HEK293 (cell line): ENCODE data around the gene NFIB.

Experiments
- CTCF ChIA-PET: fragments of 350-600 bp; formaldehyde crosslinking; extraction: SDS; loops from one replicate; lab custom pipeline; 2021; ENCODE audit warnings: antibody characterized with exemption; lab: Yijun Ruan, JAX
- POLR2A ChIA-PET: fragments of 300-600 bp; formaldehyde crosslinking; extraction: SDS; loops from one replicate; lab custom pipeline; 2020; ENCODE audit warnings: antibody characterized with exemption, inconsistent platforms; lab: Yijun Ruan, JAX
- H3K27ac ChIP-seq: fragments of 200-500 bp; sonication (Bioruptor generic); 2 replicates; pipeline ENCODE4 v1.5.1; 2014; ENCODE audit warnings: low read depth, low read length, control low read depth, inconsistent platforms; ENCODE audit errors: extremely low read depth
- H3K36me3 ChIP-seq, 2 experiments: fragments of 200-500 bp in 1 of 2; sonication (Bioruptor generic) in 1 of 2; 1 replicate in 1 of 2; 2 replicates in 1 of 2; pipeline ENCODE4 v1.5.1; 2014 to 2017; ENCODE audit warnings: inconsistent platforms in 2 of 2, low read length in 2 of 2; ENCODE audit not compliant: control insufficient read depth in 2 of 2, insufficient read depth in 1 of 2
- H3K4me1 ChIP-seq: fragments of 200-500 bp; sonication (Bioruptor generic); 2 replicates; pipeline ENCODE4 v1.5.1; 2014; ENCODE audit warnings: mild to moderate bottlenecking, low read length, inconsistent platforms; ENCODE audit not compliant: control insufficient read depth, insufficient read depth
- H3K4me3 ChIP-seq: 2 replicates; pipeline ENCODE4 v1.5.1; 2011; ENCODE audit warnings: low read depth, mild to moderate bottlenecking, control low read depth, low read length, moderate library complexity
- H3K9me3 ChIP-seq: fragments of 200-500 bp; sonication (Bioruptor generic); 2 replicates; pipeline ENCODE4 v1.5.1; 2014; ENCODE audit warnings: low read depth, low read length, inconsistent platforms; ENCODE audit not compliant: control insufficient read depth, insufficient read depth
- BCL11A ChIP-seq: fragments of 450-650 bp; formaldehyde crosslinking; IDR thresholded peaks from 2 replicates; pipeline ENCODE4 v1.5.1; 2016; ENCODE audit warnings: low read depth, missing biosample characterization, missing genetic modification characterization
- EGR2 ChIP-seq: fragments of 450-650 bp; formaldehyde crosslinking; IDR thresholded peaks from 2 replicates; pipeline ENCODE4 v1.5.1; 2016; ENCODE audit warnings: low read depth, missing biosample characterization, missing genetic modification characterization
- HOXC10 ChIP-seq: sonication (generic); formaldehyde crosslinking; IDR thresholded peaks from 2 replicates; pipeline ENCODE4 v1.8.1; 2023; ENCODE audit warnings: mild to moderate bottlenecking, missing genetic modification reagents
- HOXD13 ChIP-seq: sonication (generic); formaldehyde crosslinking; IDR thresholded peaks from 2 replicates; pipeline ENCODE4 v1.8.0; 2022; ENCODE audit warnings: missing genetic modification reagents, borderline replicate concordance
- PRDM10 ChIP-seq: fragments of 450-650 bp; formaldehyde crosslinking; IDR thresholded peaks from 2 replicates; pipeline ENCODE4 v1.5.1; 2016; ENCODE audit warnings: missing biosample characterization, missing genetic modification characterization
- TCF7L2 ChIP-seq: IDR thresholded peaks from 2 replicates; pipeline ENCODE4 v1.6.1; 2011; ENCODE audit warnings: low read depth, mild to moderate bottlenecking, inconsistent platforms, low read length, moderate library complexity, borderline replicate concordance
- WT1 ChIP-seq: fragments of 450-650 bp; formaldehyde crosslinking; IDR thresholded peaks from 2 replicates; pipeline ENCODE4 v1.5.1; 2016; ENCODE audit warnings: missing biosample characterization, missing genetic modification characterization
- ZBTB20 ChIP-seq: fragments of 450-650 bp; formaldehyde crosslinking; IDR thresholded peaks from 2 replicates; pipeline ENCODE4 v1.5.1; 2016; ENCODE audit warnings: missing biosample characterization, missing genetic modification characterization
- ZNF133 ChIP-seq: fragments of 450-650 bp; formaldehyde crosslinking; IDR thresholded peaks from 2 replicates; pipeline ENCODE4 v1.5.1; 2016; ENCODE audit warnings: missing biosample characterization, missing genetic modification characterization
- ZNF174 ChIP-seq: fragments of 450-650 bp; formaldehyde crosslinking; IDR thresholded peaks from 2 replicates; pipeline ENCODE4 v1.5.0; 2017; ENCODE audit warnings: missing biosample characterization, mild to moderate bottlenecking, missing genetic modification characterization
- ZNF23 ChIP-seq: fragments of 450-650 bp; formaldehyde crosslinking; IDR thresholded peaks from 2 replicates; pipeline ENCODE4 v1.5.1; 2016; ENCODE audit warnings: missing biosample characterization, missing genetic modification characterization, borderline replicate concordance
- ZNF26 ChIP-seq: fragments of 450-650 bp; formaldehyde crosslinking; IDR thresholded peaks from 2 replicates; pipeline ENCODE4 v1.5.1; 2016; ENCODE audit warnings: missing biosample characterization, missing genetic modification characterization
- ZNF37A ChIP-seq: fragments of 450-650 bp; IDR thresholded peaks from 2 replicates; pipeline ENCODE4 v1.5.1; 2018; ENCODE audit warnings: missing biosample characterization, missing genetic modification characterization
- ZNF394 ChIP-seq: fragments of 450-650 bp; formaldehyde crosslinking; IDR thresholded peaks from 2 replicates; pipeline ENCODE4 v1.5.1; 2016; ENCODE audit warnings: missing biosample characterization, missing genetic modification characterization, mild to moderate bottlenecking, moderate library complexity, borderline replicate concordance
- ZNF449 ChIP-seq: fragments of 450-650 bp; formaldehyde crosslinking; IDR thresholded peaks from 2 replicates; pipeline ENCODE4 v1.5.1; 2017; ENCODE audit warnings: missing biosample characterization, mild to moderate bottlenecking, missing genetic modification characterization, moderate library complexity
- ZNF514 ChIP-seq: fragments of 450-650 bp; formaldehyde crosslinking; IDR thresholded peaks from 2 replicates; pipeline ENCODE4 v1.5.1; 2016; ENCODE audit warnings: missing biosample characterization, missing genetic modification characterization
- ZNF530 ChIP-seq: fragments of 450-650 bp; formaldehyde crosslinking; IDR thresholded peaks from 2 replicates; pipeline ENCODE4 v1.5.1; 2016; ENCODE audit warnings: low read depth, missing biosample characterization, missing genetic modification characterization
- ZNF548 ChIP-seq: fragments of 450-650 bp; formaldehyde crosslinking; IDR thresholded peaks from 2 replicates; pipeline ENCODE4 v1.5.1; 2016; ENCODE audit warnings: missing biosample characterization, missing genetic modification characterization
- ZNF623 ChIP-seq: fragments of 450-650 bp; formaldehyde crosslinking; IDR thresholded peaks from 2 replicates; pipeline ENCODE4 v1.5.1; 2016; ENCODE audit warnings: missing biosample characterization, missing genetic modification characterization
- ZNF791 ChIP-seq: fragments of 450-650 bp; formaldehyde crosslinking; IDR thresholded peaks from 2 replicates; pipeline ENCODE4 v1.5.1; 2016; ENCODE audit warnings: missing biosample characterization, missing genetic modification characterization
- TF ChIP-seq, protein P1 (sequence below): fragments of 450-650 bp; formaldehyde crosslinking; IDR thresholded peaks from 2 replicates; pipeline ENCODE4 v1.5.1; 2016; ENCODE audit warnings: missing biosample characterization, missing genetic modification characterization

Gene NFIB

DNA sequence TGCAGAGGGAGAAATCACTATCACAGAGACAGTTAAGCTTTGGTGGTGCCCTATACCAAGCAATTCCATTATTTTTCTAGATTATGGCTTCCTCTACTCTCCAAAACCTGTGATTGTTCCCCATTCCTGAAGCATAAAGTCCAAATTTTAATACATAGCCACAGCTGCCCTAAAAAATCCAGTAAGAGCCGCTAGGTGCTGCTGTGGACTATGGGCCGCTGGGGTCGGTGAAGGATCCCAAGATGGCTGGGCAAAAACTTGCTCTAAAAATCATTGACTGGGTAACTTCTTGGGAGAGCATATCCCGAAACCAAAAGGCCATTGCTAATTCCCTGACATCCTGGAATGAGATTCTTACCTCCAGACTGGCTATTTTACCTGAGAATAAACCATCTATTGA is 245.3 kb downstream of the NFIB start:
- TF ChIP-seq PRDM10 (tag by site-specific recombination), result no peak
- TF ChIP-seq ZNF548, result no peak
- TF ChIP-seq WT1 (tag by site-specific recombination), result no peak
- no peak for TF ChIP-seq ZNF174 (tag by site-specific recombination)
- TF ChIP-seq ZNF623 (tag by site-specific recombination), result no peak
- TF ChIP-seq ZNF37A (tag by site-specific recombination), result no peak
- TF ChIP-seq, all 188 proteins: peak for 0
- POLR2A ChIA-PET, result no interaction called here
- H3K9me3 ChIP-seq, result no peaks in the 10 kb centered on the region

DNA sequence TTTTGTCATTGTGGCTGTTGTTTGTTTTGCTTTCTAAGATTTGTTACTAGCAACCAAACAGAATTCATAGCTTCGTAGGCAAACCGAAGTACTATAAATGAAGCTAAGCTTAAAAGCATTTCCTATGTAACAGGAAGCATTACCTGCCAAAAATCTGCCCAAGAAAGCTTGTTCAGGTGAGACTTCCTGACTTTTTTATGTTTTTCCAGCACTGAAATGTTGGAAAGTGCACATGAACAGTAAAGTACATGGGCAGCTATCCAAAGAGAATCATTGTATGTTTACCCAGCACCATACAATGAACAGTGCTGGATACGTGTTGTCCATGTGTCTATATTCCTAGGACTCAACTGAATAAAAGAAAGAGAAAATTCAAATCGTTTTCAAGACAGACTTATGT is 247.1 kb downstream of the NFIB start:
- POLR2A ChIA-PET, result no interaction called here
- no peaks in the 10 kb centered on the region for H3K9me3 ChIP-seq
- CTCF ChIA-PET, result interaction anchor here (0.6 kb wide), 1 partner anchor 15 kb away, joined by 3 read pairs; no protein-coding TSS in a partner anchor
- no peaks in the 10 kb centered on the region for H3K36me3 ChIP-seq
- no peaks in the 10 kb centered on the region for H3K4me1 ChIP-seq
- TF ChIP-seq, protein P1, sequence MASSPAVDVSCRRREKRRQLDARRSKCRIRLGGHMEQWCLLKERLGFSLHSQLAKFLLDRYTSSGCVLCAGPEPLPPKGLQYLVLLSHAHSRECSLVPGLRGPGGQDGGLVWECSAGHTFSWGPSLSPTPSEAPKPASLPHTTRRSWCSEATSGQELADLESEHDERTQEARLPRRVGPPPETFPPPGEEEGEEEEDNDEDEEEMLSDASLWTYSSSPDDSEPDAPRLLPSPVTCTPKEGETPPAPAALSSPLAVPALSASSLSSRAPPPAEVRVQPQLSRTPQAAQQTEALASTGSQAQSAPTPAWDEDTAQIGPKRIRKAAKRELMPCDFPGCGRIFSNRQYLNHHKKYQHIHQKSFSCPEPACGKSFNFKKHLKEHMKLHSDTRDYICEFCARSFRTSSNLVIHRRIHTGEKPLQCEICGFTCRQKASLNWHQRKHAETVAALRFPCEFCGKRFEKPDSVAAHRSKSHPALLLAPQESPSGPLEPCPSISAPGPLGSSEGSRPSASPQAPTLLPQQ (tag by site-specific recombination), result no peak
- TF ChIP-seq ZNF791 (tag by site-specific recombination) (no peak), ZNF133 (tag by site-specific recombination) (no peak), TCF7L2 (no peak), HOXC10 (CRISPR knock-in tag) (no peak), ZNF449 (tag by site-specific recombination) (no peak), WT1 (tag by site-specific recombination) (no peak)
- TF ChIP-seq, all 188 proteins: peak for 0
- Histone ChIP-seq H3K4me3 (no peak overlapping the region), H3K27ac (no peak overlapping the region)

More for the DNA sequence above, 245.3 kb downstream of the NFIB start:
- H3K4me3 ChIP-seq, result no peak overlapping the region
- H3K4me1 ChIP-seq, result no peaks in the 10 kb centered on the region
- H3K36me3 ChIP-seq, result no peaks in the 10 kb centered on the region
- CTCF ChIA-PET, result no interaction called here
- H3K27ac ChIP-seq, result no peak overlapping the region

DNA sequence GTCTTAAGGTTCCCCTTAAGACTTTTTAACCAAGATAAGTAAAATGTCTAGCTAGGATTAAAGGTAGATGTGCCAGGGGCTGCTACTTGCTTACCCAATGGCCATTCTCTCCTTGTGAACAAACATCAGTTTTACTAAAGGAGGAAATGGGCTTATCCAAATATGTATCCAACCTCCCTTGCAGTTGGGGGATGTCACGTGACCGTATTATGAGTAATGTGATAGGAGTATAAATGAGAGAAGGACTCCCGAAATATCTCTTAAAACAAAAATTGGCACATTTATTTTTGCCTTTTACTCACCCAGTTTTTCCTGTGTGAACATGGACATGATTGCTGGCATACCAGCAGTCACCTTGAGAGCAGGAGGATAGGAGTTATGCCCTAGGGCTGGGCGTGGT is 247.9 kb downstream of the NFIB start:
- ChIA-PET POLR2A (no interaction called here), CTCF (no interaction called here)
- no peak for TF ChIP-seq ZNF514
- no peak for TF ChIP-seq ZNF394 (tag by site-specific recombination)
- TF ChIP-seq ZBTB20 (tag by site-specific recombination), result no peak
- no peak for TF ChIP-seq ZNF26
- no peak for TF ChIP-seq BCL11A (tag by site-specific recombination)
- TF ChIP-seq ZNF449 (tag by site-specific recombination), result no peak
- TF ChIP-seq ZNF23 (tag by site-specific recombination), result no peak
- no peak for TF ChIP-seq EGR2 (tag by site-specific recombination)
- no peak for TF ChIP-seq HOXD13 (CRISPR knock-in tag)
- TF ChIP-seq ZNF530 (tag by site-specific recombination), result no peak

More for the DNA sequence above, 247.9 kb downstream of the NFIB start:
- H3K4me3 ChIP-seq, result no peak overlapping the region
- no peaks in the 10 kb centered on the region for H3K36me3 ChIP-seq
- H3K27ac ChIP-seq, result no peak overlapping the region
- no peaks in the 10 kb centered on the region for H3K9me3 ChIP-seq
- H3K4me1 ChIP-seq, result no peaks in the 10 kb centered on the region
